NCI-H524 treated with DMSO at 0.1 percent for 48 hours (cell line): Measurements from ENCODE around the gene WNT3A.
A peak's percentile ranks its signal among the peaks of the same experiment; 100 is the strongest.

Source experiments
- DNase-seq: peaks from one replicate; lab custom pipeline; 2025; lab: John Stamatoyannopoulos, UW

Gene WNT3A

DNA sequence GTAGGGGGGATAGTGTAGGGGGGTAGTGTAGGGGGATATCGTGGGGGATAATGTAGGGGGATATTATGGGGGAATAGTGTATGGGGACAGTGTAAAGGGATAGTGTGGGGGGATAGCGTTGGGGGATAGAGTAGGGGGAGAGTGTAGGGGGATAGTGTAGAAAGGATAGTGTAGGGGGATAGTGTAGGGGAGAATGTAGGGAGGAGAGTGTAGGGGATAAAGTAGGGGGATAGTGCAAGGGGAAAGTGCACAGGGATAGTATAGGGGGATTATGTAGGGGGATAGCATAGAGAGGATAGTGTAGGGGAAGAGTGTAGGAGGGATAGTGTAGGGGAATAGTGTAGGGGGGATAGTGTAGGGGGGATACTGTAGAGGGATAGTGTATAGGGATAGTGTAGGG, 63.4 kb downstream of the WNT3A start:
- no peak for DNase-seq

DNA sequence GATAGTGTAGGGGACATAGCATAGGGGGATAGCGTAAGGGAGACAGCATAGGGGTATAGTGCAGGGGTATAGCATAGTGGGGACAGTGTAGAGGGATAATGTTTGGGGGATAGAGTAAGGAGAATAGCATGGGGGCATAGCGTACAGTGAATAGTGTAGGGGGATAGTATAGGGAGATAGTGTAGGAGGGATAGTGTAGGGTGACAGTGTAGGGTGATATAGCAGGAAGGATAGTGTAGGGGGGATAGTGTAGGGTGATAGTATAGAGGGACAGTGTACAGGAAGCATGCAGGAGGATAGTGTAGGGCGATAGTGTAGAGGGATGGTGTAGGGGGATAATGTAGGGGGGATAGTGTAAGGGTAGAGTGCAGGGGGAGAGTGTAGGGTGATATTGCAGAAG, 64.1 kb downstream of the WNT3A start:
- no peak for DNase-seq

DNA sequence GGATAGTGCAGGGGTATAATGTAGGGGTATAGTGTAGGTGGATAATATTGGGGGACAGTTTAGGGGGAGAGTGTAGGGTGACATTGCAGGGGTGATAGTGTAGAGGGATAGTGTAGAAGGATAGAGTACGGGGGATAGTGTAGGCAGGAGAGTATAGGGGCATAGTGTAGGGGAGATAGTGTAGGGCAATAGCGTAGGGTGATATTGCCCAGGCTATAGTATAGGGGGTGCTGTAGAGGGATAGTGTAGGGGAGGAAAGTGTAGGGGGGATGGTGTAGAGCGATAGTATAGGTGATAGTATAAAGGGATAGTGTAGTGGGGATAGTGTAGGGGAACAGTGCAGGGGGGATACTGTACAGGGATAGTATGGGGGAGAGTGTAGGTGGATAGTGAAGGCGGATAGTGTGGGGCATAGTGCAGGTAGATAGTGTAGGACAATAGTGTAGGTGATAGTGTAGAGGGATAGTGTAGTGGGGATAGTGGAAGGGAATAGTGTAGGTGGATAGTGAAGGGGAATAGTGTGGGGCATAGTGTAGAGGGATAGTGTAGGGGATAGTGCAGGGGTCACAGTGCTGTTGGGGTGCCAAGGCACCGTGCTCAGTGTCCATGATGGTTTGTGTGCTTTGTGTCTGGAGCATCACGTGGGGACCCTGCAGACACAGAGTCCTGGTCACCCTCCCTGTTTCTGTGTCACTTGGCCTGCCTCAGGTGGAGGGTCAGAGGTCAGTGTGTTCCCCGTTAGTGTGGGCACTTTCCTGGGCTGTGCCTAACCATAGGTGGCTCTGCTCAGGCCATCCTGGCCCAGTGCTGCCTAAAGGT, 65.2 kb downstream of the WNT3A start:
- DNase-seq, result no peak

DNA sequence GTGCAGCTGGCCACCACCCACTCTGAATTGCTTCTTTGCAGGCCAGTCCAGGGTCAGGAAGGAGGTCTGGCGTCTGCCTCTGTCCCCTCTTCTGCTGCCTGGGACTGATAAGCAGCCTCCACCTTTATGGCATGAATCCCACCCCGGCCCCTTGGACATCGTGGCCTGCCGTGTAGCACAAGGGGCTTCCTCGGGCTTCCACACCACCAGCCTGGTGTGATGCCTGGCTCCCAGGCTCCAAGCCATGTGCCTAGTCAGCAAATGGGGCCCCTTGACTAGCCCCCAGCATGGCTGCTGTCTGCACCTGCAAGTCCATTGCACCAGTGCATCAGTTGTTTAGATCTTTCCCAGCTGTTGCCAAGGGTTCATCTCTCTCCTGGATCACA, 65.9 kb downstream of the WNT3A start:
- no peak for DNase-seq

DNA sequence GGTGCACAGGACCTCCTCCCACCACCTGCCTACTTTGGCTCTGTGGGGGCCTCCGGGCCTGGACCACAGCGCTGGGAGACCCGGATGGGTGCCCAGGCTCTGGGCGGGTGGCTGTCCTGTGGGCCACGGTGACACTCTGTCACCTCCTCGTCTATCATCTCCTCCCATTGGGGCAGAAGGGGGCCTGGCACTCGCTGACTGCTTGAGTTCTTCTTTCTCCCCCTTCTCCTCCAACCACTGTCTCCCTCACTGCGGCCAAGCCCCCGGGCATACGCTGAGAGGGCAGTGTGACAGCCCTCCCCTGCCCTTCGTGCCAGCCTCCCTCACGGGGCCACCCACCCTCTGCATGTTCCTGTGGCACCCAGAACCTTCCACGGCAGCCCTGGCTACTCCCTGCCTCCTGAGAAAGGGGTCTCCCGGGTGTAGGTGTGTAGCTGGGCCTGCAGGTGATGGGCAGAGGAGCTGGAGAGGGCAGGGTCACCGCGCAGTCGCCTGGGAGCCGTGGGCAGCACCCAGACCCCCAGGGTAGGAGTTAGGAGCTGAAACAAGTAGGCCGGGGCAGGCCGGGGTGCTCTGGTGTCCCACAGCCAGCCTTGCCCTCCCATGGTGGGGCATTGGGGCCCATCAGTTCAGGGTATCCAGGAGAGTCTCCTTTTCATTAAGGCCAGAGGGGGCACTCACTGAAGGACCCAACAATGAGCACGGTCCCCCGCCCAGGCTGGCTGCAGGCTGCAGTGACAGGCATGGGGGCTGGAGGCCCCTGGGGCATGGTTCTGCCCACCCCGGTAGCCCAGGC, 66.5 kb downstream of the WNT3A start:
- DNase-seq, result no peak

DNA sequence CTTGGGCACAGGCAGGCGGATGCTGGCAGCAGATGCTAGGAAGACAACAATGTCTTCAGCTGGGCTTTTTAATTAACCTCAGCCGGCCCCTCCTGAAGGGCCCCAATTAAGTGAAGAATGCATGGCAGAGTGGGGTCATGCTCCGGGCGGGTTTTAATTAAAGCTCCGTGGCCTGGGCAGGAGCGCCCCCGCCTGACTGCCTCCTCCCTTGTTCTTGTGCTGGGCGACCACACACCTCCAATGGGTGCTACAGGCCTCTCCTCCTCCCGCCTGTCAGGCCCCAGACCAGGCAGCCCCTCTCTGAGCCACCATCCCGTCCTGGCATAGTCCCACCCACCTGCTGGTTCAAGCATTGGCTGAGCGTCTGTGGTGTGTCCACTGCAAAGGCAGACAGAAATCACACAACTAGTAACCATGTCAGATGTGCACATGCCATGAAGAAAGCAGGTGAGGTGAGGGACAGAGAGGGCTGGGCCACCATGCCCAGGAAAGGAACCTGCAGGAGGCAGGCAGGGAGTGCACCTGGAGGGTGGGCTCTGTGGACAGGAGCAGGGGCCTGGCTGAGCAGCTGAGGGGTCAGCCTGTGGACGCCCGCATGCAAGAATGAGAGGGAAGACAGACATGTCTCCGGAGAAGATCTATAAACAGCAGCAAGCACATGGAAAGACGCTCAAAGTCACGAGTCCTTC, 67.2 kb downstream of the WNT3A start:
- peak; percentile 5 for DNase-seq

DNA sequence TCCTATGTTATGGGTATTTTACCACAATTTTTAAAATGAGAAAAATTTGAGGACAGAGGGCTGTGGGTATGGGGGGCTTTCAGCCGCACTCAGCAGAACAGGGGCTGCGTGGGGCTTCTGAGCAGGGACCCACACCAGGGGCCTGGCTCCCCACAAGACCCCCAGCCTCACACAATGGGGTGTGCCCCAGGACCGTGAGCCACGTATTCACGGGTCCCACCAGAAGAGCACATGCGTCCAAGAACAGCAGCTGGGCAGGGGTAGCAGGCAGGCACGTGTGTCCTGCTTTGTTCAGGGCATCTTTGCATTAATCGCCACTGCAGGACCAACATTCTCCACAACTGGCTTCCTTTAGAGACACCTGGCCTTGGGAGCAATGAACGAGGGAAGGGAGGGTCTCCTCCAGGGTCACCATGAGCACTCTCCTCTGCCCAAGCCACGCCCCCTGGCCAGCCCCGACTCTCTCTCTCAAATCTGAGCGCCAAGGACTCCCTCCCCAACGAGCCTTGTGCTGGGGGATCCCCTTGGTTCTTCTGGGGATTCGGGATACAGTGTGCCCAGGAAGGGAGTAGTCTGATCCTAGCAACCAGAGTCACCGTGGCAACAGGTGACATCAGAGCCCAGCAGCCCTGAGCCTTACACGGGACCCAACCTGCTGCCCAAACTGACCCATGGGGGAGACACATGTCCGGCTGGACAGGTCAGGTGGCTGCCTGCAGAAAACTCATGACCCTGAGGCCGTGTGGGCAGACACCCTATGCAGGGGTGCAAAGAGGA, 68.3 kb downstream of the WNT3A start:
- no peak for DNase-seq

DNA sequence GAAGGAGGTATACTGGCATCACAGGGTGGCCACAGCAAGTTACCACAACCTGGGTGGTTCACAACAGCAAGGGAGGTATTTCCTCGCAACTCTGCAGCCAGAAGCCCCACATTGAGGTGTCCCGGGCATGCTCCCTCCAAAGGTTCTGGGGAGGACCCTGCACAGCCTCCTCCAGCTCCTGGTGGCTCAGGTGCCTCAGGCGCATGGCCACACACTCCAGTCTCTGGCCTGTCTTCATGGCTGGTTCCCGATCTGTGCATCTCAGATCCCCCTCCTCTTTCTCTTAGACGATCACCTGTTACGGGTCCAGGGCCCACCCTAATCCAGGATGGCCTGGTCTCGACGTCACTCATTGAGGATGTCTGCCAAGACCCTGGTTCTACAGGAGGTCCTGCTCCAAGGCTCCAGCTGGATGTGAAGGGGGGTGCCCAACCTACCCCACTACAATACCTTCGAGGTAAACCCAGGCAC, 69.0 kb downstream of the WNT3A start:
- no peak for DNase-seq

DNA sequence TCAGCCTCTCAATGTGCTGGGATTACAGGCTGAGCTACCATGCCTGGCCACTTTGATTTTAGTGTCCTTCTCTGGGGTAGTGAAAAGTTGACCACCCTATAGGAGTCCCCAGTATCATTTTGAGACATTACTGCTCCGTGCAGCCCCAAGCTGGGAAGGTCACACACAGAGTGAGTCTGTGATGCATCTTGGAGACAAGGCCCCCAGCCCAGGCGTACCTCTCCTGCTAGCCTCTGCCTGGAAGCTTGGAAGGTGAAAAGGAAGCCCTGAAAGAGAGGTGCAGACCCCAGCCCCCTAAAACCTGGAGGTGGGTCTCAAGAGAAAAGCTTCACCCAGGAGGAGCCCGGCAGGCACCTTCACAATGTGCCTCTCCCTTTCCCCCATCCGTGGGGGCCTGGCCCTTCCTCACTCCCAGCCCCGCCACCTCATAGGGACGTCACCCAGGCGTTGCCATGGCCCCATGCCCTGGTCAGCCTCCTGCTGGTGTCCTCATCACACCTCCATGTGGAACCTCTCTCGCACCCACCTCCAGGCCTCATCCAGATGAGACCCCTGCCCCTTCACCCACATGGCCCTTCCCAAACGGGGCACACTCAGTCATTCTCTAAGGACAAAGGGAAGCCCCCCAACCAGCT, 70.1 kb downstream of the WNT3A start:
- DNase-seq, result no peak

DNA sequence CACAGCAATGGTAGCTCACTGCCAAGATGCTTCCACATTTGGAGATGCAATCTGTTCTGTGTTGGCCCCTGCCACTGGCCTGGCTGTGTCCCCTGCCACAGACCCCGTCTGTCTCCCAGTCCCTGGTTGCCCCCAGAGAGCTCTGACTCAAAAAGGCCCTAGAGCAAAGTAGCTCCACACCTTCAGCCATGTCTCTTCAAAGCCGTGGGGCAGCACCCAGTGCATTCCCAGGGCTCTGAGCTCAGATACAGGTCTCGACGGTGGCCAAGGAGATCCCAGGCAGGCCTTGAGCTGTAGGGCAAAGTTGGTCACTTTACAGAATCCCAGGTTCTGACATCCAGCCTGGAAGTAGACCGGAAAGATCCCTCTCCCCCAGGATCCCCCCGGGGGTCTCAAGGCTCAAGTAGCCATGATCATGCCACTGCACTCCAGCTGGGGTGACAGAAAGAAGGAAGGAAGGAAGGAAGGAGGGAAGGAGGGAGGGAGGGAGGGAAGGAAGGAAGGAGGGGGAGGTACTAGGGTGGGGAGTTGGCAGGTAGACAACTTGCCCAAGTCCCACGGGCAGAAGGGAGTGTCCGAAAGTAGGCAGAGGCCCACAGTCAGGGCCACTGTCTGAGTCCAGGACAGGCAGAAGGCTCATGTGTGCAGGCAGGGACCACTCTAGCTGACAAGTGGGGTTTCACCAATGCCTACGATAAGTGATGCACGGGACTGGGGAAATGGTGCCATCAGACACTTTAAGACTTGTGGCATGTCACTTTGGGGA, 71.0 kb downstream of the WNT3A start:
- DNase-seq, result no peak

DNA sequence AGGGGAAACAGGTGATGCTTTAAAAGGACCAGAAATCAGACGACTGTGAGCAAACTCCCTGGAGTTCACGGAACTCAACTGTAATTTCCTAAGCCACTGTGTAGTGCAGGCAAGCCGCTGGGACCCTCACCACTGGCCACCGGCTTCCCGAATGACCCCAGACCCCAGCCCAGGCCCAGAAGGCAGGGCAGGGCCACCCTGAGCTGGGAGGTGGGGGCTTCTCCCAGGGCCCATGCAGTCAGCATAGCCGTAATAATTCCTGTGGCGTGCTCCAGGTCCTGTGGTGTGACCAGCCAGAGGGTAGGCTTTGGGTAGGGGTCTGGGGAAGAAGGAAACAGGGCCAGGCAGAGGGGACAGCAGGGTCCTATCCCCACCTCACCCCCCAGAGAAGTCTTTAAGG, 72.2 kb downstream of the WNT3A start:
- DNase-seq, result no peak

DNA sequence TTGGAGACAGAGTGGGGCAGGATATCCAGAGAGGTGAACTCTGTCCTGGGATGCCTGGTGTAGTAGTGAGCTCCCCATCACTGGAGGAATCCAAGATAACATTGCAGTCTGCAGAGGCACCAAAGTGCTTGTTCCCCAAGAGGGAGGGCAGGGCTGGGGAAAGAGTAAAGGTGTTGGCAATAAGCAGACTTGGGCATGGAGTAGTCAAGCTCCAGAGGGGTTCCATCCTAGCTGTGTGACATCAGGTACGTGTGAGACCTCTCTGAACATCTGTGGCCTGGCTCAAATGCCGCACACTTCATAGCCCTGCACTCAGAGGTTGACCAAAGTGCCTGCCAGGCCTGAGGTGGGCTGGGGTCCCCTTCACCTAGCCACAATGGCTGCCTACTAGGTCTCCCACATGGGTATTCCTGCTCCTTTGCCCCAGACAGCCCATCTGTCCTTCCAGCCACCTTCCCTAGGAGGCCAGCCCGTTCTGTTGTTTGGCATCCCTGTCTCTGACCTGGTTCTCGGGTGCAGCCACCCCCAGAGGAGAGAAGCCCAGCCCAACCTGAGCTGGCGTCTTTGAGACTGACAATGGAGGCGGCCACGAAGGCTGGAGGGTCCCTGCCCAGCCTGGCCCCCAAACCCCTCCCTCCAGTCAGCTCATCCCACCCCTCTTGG, 72.9 kb downstream of the WNT3A start:
- no peak for DNase-seq

DNA sequence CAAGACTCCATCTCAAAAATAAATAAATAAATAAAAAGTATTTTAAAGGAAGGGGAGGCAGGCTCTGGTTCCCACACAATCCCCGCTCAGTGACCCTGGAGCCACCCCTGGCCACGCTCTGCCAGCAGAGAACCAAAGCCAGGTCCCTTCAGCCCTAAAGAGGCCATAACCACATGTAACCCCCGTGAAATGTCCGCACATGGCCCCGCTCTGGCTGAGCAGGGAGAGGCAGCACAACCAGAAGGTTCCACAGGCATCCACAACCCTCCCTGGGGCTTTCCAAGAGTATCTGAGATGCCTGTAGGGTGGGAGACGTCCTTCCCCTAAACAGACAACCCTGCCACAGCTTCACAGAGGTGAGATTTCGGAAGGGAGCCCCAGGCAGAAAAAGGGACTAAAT, 74.3 kb downstream of the WNT3A start:
- DNase-seq, result no peak

DNA sequence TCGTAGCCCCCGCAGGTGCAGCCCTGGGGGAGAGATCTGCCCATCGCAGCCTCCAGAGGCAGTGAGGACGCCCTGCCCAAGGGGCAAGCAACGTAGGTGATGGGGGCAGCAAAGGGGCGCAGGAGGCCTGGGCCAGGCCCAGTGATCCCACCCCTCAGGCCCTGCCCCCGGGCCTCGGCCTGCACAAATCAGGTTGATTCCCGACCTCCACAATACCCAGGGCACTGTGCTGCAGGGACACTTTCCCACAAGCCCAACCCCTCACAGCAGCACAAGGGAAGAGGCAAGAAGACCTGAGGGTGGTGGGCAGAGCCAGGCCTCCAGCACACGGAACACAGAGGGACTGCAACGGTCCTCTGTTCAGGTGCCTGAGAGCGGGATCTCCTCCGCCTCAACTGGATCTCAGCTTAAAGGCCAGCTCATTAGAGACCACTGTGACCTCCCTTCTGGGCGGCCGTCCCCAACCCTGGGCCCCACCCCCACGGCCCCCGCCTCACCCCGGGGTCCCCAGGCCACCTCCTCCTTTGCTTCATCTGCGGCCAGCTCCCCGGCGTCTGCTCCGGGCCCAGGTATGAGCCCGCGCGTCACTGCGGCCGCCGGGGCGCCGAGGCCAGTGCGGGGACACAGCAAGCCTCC, 74.9 kb downstream of the WNT3A start:
- DNase-seq, result no peak

DNA sequence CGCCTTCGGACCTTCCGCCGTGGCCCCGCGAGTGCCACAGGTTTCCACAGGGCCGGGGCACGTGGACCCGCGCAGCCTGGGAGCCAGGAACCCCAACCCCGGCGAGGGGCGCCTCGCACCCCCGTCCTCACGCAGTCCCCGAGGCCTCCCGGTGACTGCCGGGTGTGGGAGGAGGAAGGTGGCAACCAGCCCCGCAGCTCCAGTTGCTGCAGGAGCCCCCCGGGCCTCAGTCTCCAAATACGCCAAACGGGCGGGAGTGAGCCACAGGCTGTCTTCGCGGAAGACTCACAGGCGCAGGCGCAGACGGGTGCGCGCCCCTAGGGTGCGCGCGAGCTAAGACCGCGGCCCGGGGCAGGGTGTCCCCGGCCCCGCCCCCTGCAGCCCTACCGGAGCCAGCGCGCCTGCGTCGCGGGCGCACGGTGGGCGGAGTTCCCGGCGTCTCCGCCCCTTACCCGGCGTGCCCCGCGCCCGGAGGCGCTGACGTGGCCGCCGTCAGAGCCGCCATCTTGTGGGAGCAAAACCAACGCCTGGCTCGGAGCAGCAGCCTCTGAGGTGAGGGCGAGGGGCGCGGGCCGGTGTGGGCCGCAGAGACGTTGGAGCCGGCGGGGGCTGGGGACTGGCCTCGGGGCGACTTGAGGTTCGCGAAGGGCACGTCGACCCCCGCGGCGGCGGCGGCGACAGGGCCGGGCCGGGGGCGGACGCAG, 75.6 kb downstream of the WNT3A start, which contains the start of gene ARF1:
TSS of gene ARF1 (plus strand) at position 495 of the 704 bp plus-strand sequence. CDS start 14,407 bp downstream, outside the sequence.
- DNase-seq, result peak; percentile 4

DNA sequence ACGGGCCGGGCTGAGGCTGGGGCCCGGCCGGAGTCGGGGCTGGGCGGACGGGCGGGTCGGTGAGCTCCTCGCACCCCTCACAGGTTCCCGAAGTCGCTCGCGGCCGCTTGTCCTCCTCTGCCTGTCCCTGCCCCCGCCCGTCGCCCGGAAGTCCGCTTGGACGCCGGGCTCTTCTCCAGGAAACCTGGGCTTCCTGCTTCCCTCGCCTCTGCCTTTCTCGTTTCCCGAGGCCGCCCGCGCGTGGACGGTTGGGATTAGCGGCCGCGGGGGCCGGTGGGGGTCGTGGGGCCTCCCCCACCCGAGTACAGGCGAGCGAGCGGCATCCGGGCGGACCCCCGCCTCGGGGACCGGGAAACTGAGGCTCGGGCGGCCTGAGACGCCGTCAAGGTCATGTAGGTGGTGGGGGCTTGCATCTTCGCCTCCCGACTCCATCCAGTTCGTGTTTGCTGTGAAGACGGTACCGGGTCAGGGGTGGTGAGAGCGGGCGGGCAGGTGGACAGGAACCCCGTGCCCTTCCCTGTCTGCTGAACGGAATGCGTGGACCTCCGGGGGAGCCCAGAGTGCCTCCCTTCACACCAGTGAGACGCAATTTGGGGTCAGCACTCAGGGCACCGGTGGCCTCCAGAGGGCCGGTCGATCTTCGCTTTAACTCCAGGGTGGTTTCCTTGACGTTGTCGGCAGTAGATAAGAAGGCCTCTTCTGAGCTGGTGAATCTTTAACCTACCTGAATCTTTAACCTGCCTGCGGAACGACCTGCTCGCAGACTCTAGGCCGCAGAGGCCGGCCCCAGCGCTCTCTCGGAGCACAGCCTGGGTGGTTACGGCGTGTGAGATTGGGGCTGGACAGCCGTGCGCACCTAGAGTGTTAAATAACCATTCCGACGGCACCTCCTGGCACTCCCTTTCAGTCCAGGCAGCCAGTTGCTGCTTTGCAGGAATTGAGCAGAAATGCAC, 76.4 kb downstream of the WNT3A start:
- no peak for DNase-seq

DNA sequence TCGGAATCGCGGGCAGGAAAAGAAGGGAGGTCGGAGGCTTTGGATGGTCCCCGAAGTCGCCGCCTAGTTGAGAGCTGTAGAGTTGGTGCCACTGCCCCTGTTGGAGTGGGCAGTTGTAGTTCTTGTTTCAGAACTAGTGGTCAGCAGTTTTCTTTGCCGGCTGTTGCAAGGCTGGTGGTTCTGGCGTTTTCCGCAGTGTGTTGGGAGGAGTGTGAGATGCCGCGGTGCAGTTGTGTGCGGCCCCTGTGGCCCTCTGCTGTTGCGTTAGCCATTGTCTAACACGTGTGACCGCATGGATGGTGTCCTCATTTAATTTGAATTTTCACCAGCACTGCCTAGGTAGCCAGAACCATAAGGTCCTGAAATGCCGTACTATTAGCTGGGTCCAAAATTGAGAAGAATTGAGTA, 77.1 kb downstream of the WNT3A start:
- no peak for DNase-seq

DNA sequence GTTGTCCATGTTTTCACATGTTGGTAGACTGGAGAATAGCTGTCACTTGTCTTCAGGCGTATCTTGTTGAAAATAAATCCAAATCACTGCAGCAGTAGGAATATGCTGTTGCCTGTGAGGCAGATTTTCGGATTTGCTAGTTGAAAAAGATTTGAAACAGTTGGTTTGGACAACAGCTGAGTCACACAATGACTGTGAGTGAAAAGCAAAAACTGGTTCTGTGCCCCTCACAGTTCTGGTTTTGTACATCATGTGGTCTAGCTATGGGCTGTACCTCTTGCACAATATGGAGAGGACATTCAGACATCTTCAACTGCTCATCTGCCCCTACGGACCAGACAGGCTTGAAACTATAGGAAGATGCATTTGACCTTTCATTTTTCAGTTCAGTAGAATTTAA, 77.5 kb downstream of the WNT3A start:
- DNase-seq, result no peak
